PC-3 (cell line): Measurements from ENCODE around the gene PHTF2. TPM values are rescaled to one million over a fixed set of nuclear protein-coding genes. Genes with fewer than 3 reads are reported as not detected.

ENCODE experiments used
- ATAC-seq: fragments of 200-7000 bp; cut with Tn5 transposase; 2 replicates; pipeline ENCODE4 v1.9.1; 2020; ENCODE audit warnings: mild to moderate bottlenecking, moderate library complexity
- BruUV-seq: library from RNA; stranded (reverse); fragments of 400-500 nt; replicated peaks from 2 replicates; lab custom pipeline; 2021; lab: Mats Ljungman, UMichigan
- CTCF ChIA-PET: fragments of 300-600 bp; sonication (Branson Sonifier 250); formaldehyde crosslinking; loops from one replicate; lab custom pipeline; 2022; ENCODE audit warnings: antibody characterized with exemption; lab: Charles Lee
- POLR2A ChIA-PET: fragments of 300-600 bp; sonication (Branson Sonifier 250); formaldehyde crosslinking; loops from one replicate; lab custom pipeline; 2022; ENCODE audit warnings: antibody characterized with exemption; ENCODE audit not compliant: unreplicated experiment; lab: Charles Lee
- DNase-seq: peaks from one replicate; pipeline ENCODE4 v3.0.0-alpha.2; 2015
- H2AFZ ChIP-seq: fragments of 300-600 bp; sonication (generic); 2 replicates; pipeline ENCODE4 v1.6.0; 2016; ENCODE audit warnings: antibody characterized with exemption, low read length
- H3F3A ChIP-seq: fragments of 300-600 bp; sonication (generic); one replicate; pipeline ENCODE4 v1.6.0; 2017; ENCODE audit warnings: antibody characterized with exemption, low read length, control low read depth, mild to moderate bottlenecking; ENCODE audit not compliant: unreplicated experiment
- H3K27ac ChIP-seq: fragments of 300-600 bp; sonication (generic); 2 replicates; pipeline ENCODE4 v1.5.1; 2016; ENCODE audit warnings: mild to moderate bottlenecking, low read length
- H3K27me3 ChIP-seq: fragments of 300-600 bp; sonication (generic); 2 replicates; pipeline ENCODE4 v1.6.1; 2016; ENCODE audit warnings: low read length, mixed read lengths
- H3K36me3 ChIP-seq: fragments of 300-600 bp; sonication (generic); 2 replicates; pipeline ENCODE4 v1.6.1; 2016; ENCODE audit warnings: low read depth, mixed run types, low read length, mixed read lengths
- H3K4me1 ChIP-seq: fragments of 300-600 bp; sonication (generic); 2 replicates; pipeline ENCODE4 v1.5.1; 2016; ENCODE audit warnings: low read length; ENCODE audit not compliant: insufficient read depth
- H3K4me2 ChIP-seq: fragments of 300-600 bp; sonication (generic); 2 replicates; pipeline ENCODE4 v1.6.0; 2016; ENCODE audit warnings: low read length
- H3K4me3 ChIP-seq: fragments of 300-600 bp; sonication (generic); 2 replicates; pipeline ENCODE4 v1.5.1; 2016; ENCODE audit warnings: mild to moderate bottlenecking, low read length, mixed read lengths
- H3K79me2 ChIP-seq: fragments of 300-600 bp; sonication (generic); 2 replicates; pipeline ENCODE4 v1.6.1; 2017; ENCODE audit warnings: low read length, mixed read lengths
- H3K9ac ChIP-seq: fragments of 300-600 bp; sonication (generic); 2 replicates; pipeline ENCODE4 v1.6.0; 2016; ENCODE audit warnings: mild to moderate bottlenecking, low read length
- H3K9me2 ChIP-seq: fragments of 300-600 bp; sonication (generic); replicated peaks from 2 replicates; pipeline ENCODE4 v1.6.1; 2016; ENCODE audit warnings: mixed run types, low read length, mixed read lengths
- H3K9me3 ChIP-seq: fragments of 300-600 bp; sonication (generic); 2 replicates; pipeline ENCODE4 v1.6.1; 2016; ENCODE audit warnings: low read length, mixed read lengths
- H4K20me1 ChIP-seq: fragments of 300-600 bp; sonication (generic); 2 replicates; pipeline ENCODE4 v1.6.1; 2016; ENCODE audit warnings: low read length, mixed read lengths
- EZH2 ChIP-seq: fragments of 300-600 bp; sonication (generic); IDR thresholded peaks from one replicate; pipeline ENCODE4 v1.6.1; 2017; ENCODE audit warnings: antibody characterized with exemption, mild to moderate bottlenecking, low read length; ENCODE audit not compliant: unreplicated experiment
- EZH2phosphoT487 ChIP-seq: fragments of 300-600 bp; sonication (generic); IDR thresholded peaks from 2 replicates; pipeline ENCODE4 v1.6.1; 2018; ENCODE audit warnings: mild to moderate bottlenecking, antibody characterized with exemption, low read length, borderline replicate concordance
- intact Hi-C: fragments of 100-400 bp; cut with micrococcal nuclease; formaldehyde crosslinking; loops from 2 replicates; pipeline ENCODE4 v1.9.0; 2023
- total RNA-seq: library from RNA; depleted of rRNA; stranded (reverse); fragments of >200 nt; gene quantifications from 2 replicates; pipeline ENCODE4 v1.2.3, GENCODE V29; 2014
- TF ChIP-seq, protein P1 (sequence below): fragments of 300-600 bp; sonication (generic); conservative IDR thresholded peaks from 2 replicates; pipeline ENCODE4 v1.5.1; 2017; ENCODE audit warnings: antibody characterized with exemption, low read depth, mild to moderate bottlenecking, low read length

Gene PHTF2
- total RNA-seq, 1 experiment from 2014 or later: 20.4 TPM

DNA sequence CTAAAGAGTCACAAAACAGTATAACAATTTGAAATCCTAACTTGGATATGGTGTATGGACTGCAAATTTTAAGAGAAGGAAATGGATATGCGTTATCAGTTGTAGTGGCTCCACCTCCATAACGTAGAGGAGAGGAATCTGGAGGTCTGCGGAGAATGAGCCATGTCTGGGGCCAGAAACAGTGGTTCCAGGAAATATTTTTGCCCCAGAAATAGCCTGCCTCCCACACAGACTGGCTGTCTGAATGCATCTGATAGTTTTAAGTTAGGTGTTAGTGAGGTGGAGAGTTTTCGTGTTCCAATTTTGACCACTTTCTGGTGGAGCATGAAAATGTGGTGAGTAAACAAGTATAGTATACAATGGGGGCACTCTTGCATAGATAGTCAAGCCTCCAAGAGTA lies 1.6 kb downstream of the PHTF2 start:
- no peak overlapping the region for H3K27ac ChIP-seq
- peak overlapping the region; percentile 89 for H3K4me2 ChIP-seq
- H3K4me3 ChIP-seq: peak overlapping the region; percentile 86
- peaks cover 64% of the 10 kb centered on the region for H3K79me2 ChIP-seq
- ATAC-seq (no peak), DNase-seq (no peak)
- no peak for TF ChIP-seq EZH2phosphoT487
- TF ChIP-seq, protein P1, sequence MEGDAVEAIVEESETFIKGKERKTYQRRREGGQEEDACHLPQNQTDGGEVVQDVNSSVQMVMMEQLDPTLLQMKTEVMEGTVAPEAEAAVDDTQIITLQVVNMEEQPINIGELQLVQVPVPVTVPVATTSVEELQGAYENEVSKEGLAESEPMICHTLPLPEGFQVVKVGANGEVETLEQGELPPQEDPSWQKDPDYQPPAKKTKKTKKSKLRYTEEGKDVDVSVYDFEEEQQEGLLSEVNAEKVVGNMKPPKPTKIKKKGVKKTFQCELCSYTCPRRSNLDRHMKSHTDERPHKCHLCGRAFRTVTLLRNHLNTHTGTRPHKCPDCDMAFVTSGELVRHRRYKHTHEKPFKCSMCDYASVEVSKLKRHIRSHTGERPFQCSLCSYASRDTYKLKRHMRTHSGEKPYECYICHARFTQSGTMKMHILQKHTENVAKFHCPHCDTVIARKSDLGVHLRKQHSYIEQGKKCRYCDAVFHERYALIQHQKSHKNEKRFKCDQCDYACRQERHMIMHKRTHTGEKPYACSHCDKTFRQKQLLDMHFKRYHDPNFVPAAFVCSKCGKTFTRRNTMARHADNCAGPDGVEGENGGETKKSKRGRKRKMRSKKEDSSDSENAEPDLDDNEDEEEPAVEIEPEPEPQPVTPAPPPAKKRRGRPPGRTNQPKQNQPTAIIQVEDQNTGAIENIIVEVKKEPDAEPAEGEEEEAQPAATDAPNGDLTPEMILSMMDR: no peak
- TF ChIP-seq EZH2: no peak
- H3K9me3 ChIP-seq: no peaks in the 10 kb centered on the region
- no peaks in the 10 kb centered on the region for H3K9me2 ChIP-seq
- peak overlapping the region; percentile 80; the same call in 1 of the 2 replicates for H3K9ac ChIP-seq
- peak overlapping the region; percentile 99; the same call in 1 of the 2 replicates for H2AFZ ChIP-seq
- CTCF ChIA-PET: interaction anchor here (0.6 kb wide), 1 partner anchor 145 kb away, joined by 3 read pairs; no protein-coding TSS in a partner anchor
- peaks cover 19% of the 10 kb centered on the region for H3K4me1 ChIP-seq
- no peaks in the 10 kb centered on the region for H3K27me3 ChIP-seq
- POLR2A ChIA-PET: no interaction called here
- intact Hi-C loops: no loop called here
- no peaks in the 10 kb centered on the region for H3K36me3 ChIP-seq
- BruUV-seq: no TSS peak
- no peaks in the 10 kb centered on the region for H3F3A ChIP-seq
- 0 out of 2 replicates have a peak, but pooled peaks cover 4% of the 10 kb centered on the region for H4K20me1 ChIP-seq

DNA sequence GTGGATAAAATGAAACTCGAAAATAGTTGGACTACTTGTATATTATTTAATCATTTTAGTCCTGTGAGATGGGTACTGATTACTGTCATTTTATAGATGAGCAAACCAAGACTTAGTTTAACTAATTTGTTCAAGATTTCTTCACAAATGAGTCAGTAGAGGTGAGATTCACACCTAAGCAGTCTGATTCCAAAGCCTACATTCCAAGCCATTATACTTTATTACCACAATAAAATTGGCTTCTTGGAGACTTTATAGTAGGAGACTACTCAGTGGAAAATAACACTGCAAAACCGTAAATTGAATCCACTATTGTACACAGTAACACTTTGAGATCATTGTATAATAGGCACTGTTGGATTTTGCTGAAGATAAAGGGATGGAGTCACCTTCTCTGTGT lies 2.2 kb downstream of the PHTF2 start:
- intact Hi-C loops: no loop called here
- H3K4me3 ChIP-seq: no peak overlapping the region
- 0 out of 2 replicates have a peak, but pooled peaks cover 4% of the 10 kb centered on the region for H4K20me1 ChIP-seq
- no peak overlapping the region for H2AFZ ChIP-seq
- no peaks in the 10 kb centered on the region for H3K9me3 ChIP-seq
- peaks cover 67% of the 10 kb centered on the region for H3K79me2 ChIP-seq
- DNase-seq: no peak
- H3K36me3 ChIP-seq: no peaks in the 10 kb centered on the region
- H3K27me3 ChIP-seq: no peaks in the 10 kb centered on the region
- H3K4me2 ChIP-seq: no peak overlapping the region
- H3K9ac ChIP-seq: no peak overlapping the region
- no peaks in the 10 kb centered on the region for H3K9me2 ChIP-seq
- peaks cover 19% of the 10 kb centered on the region for H3K4me1 ChIP-seq
- TF ChIP-seq EZH2: no peak
- TF ChIP-seq, protein P1: no peak
- TF ChIP-seq EZH2phosphoT487: no peak
- H3K27ac ChIP-seq: no peak overlapping the region
- POLR2A ChIA-PET: no interaction called here
- no peak for ATAC-seq
- no TSS peak for BruUV-seq
- no peaks in the 10 kb centered on the region for H3F3A ChIP-seq
- CTCF ChIA-PET: no interaction called here
